Activated T-cell treated with anti-CD3 and anti-CD28 coated beads, Interleukin-2, amount 50 U/mL, for 24 hours (primary cell): Measurements from ENCODE around the gene VNN1.
"Not testable (repeated sequence)": the region's sequence is repeated elsewhere in the genome, so short reads cannot be mapped to it uniquely, and the experiment has no call there.

Source experiments
- DNase-seq: peaks from one replicate; pipeline ENCODE4 v3.0.0-alpha.2; 2020
- H3K27ac Mint-ChIP-seq: 2 replicates; pipeline ENCODE4 v1.8.0; 2020; ENCODE audit warnings: mild to moderate bottlenecking, mixed read lengths
- H3K27me3 Mint-ChIP-seq: 2 replicates; pipeline ENCODE4 v1.8.0; 2020; ENCODE audit warnings: mixed read lengths
- H3K36me3 Mint-ChIP-seq: 2 replicates; pipeline ENCODE4 v1.8.0; 2020; ENCODE audit warnings: low read depth, mixed read lengths
- H3K4me1 Mint-ChIP-seq: 2 replicates; pipeline ENCODE4 v1.8.0; 2020; ENCODE audit warnings: low read depth, mixed read lengths
- H3K4me3 Mint-ChIP-seq: 2 replicates; pipeline ENCODE4 v1.8.0; 2020; ENCODE audit warnings: mild to moderate bottlenecking, moderate library complexity, mixed read lengths
- H3K9me3 Mint-ChIP-seq: 2 replicates; pipeline ENCODE4 v1.8.0; 2020; ENCODE audit warnings: mixed read lengths

The VNN1 gene

DNA sequence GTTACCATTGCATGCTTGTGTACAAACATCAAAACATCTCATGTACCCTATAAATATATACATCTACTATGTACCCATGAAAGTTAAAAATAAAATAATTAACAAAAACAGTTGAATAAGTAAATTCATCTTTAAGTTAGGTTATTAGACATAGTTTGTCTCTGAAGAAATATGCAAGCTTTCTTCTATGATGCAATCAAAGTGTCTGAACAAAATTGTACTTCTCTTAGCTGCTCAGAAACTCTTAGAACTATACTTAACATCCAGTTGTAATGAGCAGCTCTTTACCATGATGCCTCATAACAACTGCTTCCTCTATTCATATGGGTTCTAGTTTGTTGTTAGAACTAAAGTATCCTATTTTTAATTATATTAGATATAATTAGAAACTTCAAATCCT lies 5.9 kb downstream of the VNN1 start:
- Mint-ChIP-seq H3K4me3 (no peak overlapping the region), H3K4me1 (no peaks in the 10 kb centered on the region), H3K27ac (no peak overlapping the region), H3K9me3 (peaks cover 14% of the 10 kb centered on the region), H3K36me3 (no peaks in the 10 kb centered on the region), H3K27me3 (peaks cover 27% of the 10 kb centered on the region)
- no peak for DNase-seq

DNA sequence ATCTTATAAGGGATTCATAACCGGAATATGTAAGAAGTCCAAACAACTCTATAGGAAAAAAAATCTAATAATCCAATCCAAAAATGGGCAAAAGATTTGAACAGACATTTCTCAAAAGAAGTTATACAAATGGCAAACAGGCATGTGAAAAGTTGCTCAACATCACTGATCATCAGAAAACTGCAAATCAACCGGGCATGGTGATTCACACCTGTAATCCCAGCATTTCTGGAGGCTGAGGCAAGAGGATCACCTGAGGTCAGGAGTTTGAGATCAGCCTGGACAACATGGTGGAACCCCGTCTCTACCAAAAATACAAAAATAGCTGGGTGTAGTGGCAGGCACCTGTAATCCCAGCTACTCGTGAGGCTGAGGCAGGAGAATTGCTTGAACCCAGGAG lies 7.1 kb downstream of the VNN1 start:
- H3K4me3 Mint-ChIP-seq, H3K27ac Mint-ChIP-seq: not testable (repeated sequence)

DNA sequence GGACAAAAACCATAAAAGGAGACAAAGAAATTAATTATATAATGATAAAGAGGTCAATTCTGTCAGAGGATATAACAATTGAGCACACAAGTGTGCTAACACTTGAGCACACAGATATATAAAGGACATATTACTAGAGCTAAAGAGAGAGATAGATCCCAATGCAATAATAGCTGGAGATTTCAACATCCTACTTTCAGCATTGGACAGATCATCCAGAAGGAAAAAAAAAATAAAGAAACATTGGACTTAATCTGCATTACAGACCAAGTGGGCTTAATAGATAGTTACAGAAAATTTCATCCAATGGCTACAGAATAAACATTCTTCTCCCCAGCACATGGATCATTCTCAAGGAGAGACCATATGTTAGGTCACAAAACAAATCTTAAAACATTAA lies 9.9 kb downstream of the VNN1 start:
- DNase-seq = no peak
- Mint-ChIP-seq H3K27ac (no peak overlapping the region), H3K4me1 (no peaks in the 10 kb centered on the region), H3K4me3 (no peak overlapping the region), H3K36me3 (no peaks in the 10 kb centered on the region), H3K9me3 (peaks cover 14% of the 10 kb centered on the region), H3K27me3 (peaks cover 31% of the 10 kb centered on the region)

More for the DNA sequence above, 7.1 kb downstream of the VNN1 start:
- H3K36me3 Mint-ChIP-seq, DNase-seq, H3K4me1 Mint-ChIP-seq: not testable (repeated sequence)
- peaks cover 37% of the 10 kb centered on the region for H3K27me3 Mint-ChIP-seq
- peaks cover 14% of the 10 kb centered on the region for H3K9me3 Mint-ChIP-seq

DNA sequence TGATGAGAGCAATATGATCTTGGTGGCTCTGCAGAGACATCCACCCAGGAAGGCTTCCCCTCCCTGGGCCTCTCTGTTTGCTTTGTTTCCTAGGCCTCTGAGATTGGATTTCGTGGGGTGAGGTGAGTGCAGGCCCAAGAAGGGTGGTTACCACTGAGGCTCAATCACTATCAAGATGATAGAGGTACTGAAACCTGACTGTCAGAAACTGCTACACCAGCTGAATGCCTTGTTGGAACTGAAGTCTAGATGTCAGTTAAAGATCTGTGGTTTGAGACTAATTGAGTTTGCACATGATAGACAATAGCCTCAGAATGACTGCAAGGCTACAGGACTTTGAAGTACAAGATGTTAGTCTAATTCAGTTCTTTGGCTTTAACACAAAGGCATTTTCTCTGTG lies 15.2 kb downstream of the VNN1 start:
- H3K27me3 Mint-ChIP-seq = peaks cover 19% of the 10 kb centered on the region
- H3K4me3 Mint-ChIP-seq = no peak overlapping the region
- no peak overlapping the region for H3K27ac Mint-ChIP-seq
- H3K4me1 Mint-ChIP-seq = no peaks in the 10 kb centered on the region
- H3K36me3 Mint-ChIP-seq = no peaks in the 10 kb centered on the region
- H3K9me3 Mint-ChIP-seq = peaks cover 10% of the 10 kb centered on the region
- DNase-seq = no peak

DNA sequence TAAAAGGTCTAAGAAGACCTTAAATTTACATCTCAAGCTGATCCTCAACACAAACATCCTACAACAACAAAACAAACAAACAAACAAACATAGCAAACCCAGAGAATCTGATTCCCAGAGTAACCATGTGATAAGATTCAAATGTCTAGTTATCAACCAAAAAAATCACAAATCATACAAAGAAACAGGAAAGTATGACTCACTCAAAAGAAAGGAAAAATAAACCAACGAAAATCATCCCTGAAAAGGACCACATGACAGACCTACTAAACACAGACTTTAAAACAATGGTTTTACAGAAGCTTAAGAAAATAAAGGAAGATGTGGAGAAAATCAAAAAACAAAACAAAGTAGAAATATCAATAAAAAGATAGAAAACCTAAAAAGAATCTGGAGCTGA lies 18.1 kb downstream of the VNN1 start:
- H3K36me3 Mint-ChIP-seq = no peaks in the 10 kb centered on the region
- H3K27me3 Mint-ChIP-seq = peaks cover 12% of the 10 kb centered on the region
- no peak overlapping the region for H3K4me3 Mint-ChIP-seq
- H3K27ac Mint-ChIP-seq = no peak overlapping the region
- no peak for DNase-seq
- peaks cover 10% of the 10 kb centered on the region for H3K9me3 Mint-ChIP-seq
- H3K4me1 Mint-ChIP-seq = no peaks in the 10 kb centered on the region

DNA sequence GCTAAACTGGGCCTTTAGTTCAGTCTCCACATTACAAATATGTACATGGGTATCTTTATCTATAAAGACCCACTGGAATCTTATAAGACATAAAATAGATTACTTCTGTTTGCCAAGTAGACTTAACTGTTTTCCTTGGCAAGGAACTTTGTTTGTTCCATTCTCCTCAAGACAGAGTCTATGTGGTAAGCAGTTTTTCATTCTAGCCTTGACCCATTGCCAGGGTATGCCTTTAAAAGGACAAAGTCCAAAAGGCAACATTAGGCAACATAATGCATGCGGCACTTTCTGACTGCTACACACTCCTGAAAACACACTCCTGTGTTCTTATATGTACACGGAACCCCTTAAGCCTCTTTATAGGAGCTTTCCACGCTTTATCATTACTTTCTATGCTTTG lies 20.4 kb downstream of the VNN1 start:
- Mint-ChIP-seq H3K27me3 (peaks cover 27% of the 10 kb centered on the region), H3K9me3 (peaks cover 10% of the 10 kb centered on the region), H3K4me3 (no peak overlapping the region), H3K4me1 (no peaks in the 10 kb centered on the region), H3K36me3 (no peaks in the 10 kb centered on the region), H3K27ac (no peak overlapping the region)
- no peak for DNase-seq

DNA sequence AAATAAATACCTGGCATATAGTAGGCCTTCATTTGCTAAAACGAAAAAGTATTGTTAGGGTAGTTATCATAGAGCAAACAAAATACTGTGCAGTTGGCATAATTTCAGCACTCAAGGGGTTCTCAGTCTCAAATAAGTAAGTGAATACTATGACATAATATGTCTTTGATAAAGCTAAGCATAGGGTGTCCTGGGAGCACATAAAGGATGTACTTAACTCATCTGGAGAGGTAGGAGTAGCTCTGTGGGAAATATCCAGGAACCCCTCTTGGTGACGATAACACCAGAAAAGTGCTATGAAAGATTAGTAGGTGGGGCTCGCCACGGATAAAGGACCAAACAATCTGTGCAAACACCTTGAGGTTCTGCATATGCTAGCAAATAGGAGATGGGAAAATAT lies 23.2 kb downstream of the VNN1 start:
- peaks cover 1% of the 10 kb centered on the region for H3K9me3 Mint-ChIP-seq
- H3K36me3 Mint-ChIP-seq = no peaks in the 10 kb centered on the region
- DNase-seq = no peak
- H3K4me3 Mint-ChIP-seq = no peak overlapping the region
- H3K27ac Mint-ChIP-seq = no peak overlapping the region
- no peaks in the 10 kb centered on the region for H3K4me1 Mint-ChIP-seq
- peaks cover 44% of the 10 kb centered on the region for H3K27me3 Mint-ChIP-seq

DNA sequence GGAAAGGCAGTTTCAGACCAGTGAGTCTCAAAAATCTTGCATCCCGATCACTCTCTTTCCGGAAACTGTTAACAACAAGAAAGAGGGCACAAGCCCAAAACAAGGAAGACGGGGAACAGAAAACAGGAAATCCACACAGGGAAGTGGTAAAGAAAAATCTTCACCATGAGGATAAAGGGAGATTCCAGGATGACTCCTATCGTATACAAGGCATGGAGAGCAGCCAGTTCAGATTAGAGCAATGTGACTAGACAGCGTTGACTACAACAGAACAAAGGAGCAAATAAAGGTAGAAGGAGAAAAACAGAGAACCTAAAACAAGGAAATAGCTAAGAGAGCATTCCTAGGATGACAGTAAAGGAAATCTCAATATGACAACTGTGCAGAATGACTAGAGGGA lies 26.5 kb downstream of the VNN1 start:
- DNase-seq = no peak
- no peaks in the 10 kb centered on the region for H3K36me3 Mint-ChIP-seq
- no peak overlapping the region for H3K4me3 Mint-ChIP-seq
- no peak overlapping the region for H3K27ac Mint-ChIP-seq
- peaks cover 55% of the 10 kb centered on the region for H3K27me3 Mint-ChIP-seq
- no peaks in the 10 kb centered on the region for H3K4me1 Mint-ChIP-seq
- H3K9me3 Mint-ChIP-seq = no peaks in the 10 kb centered on the region

DNA sequence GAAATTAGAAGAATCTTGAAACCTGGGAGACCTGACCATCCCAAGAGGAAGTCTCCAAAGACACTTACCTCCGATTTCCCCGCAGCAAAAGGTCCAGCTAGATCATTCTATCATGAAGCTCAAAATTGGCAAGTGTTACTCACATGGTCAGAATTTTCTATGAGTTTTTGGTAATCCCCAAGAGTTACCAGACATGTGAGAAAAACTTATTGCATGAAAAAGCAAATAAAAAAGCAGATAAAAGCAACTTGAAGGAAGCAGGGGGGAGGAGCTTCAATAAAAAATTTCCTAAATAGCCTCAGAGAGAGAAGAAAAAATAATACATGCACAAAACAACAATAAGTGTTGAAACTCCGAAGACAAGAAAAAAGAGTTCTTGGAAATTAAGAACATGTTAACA lies 27.3 kb downstream of the VNN1 start:
- H3K36me3 Mint-ChIP-seq = no peaks in the 10 kb centered on the region
- DNase-seq = no peak
- H3K27me3 Mint-ChIP-seq = peaks cover 53% of the 10 kb centered on the region
- H3K27ac Mint-ChIP-seq = no peak overlapping the region
- H3K9me3 Mint-ChIP-seq = no peaks in the 10 kb centered on the region
- no peak overlapping the region for H3K4me3 Mint-ChIP-seq
- no peaks in the 10 kb centered on the region for H3K4me1 Mint-ChIP-seq

DNA sequence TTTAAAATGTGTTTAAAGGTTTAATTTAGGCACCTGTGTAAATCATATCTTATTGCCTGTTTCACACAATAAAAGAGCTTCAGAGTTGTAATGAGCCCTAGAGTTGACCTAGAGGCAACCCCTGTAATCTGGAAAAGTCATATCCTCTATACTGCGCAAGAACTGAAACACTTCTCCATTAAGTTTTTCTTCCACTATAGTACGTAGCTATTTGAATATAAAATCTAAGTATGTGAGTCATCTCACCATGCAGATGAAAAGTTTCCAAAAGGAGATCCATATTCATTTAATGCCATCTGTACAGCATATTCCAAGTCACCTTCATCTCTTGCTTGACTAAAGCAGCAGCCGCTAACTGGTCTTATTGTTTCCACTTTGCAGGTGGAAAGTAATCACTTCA lies 28.8 kb downstream of the VNN1 start:
- no peak for DNase-seq
- no peaks in the 10 kb centered on the region for H3K9me3 Mint-ChIP-seq
- H3K4me1 Mint-ChIP-seq = no peaks in the 10 kb centered on the region
- no peak overlapping the region for H3K27ac Mint-ChIP-seq
- peaks cover 41% of the 10 kb centered on the region for H3K27me3 Mint-ChIP-seq
- no peaks in the 10 kb centered on the region for H3K36me3 Mint-ChIP-seq
- H3K4me3 Mint-ChIP-seq = no peak overlapping the region

GRCh38 chr6:132684272-132684671 lies 29.6 kb downstream of the VNN1 start:
- Mint-ChIP-seq H3K27ac (no peak overlapping the region), H3K4me3 (no peak overlapping the region), H3K36me3 (no peaks in the 10 kb centered on the region), H3K9me3 (no peaks in the 10 kb centered on the region), H3K4me1 (no peaks in the 10 kb centered on the region), H3K27me3 (peaks cover 35% of the 10 kb centered on the region)
- DNase-seq = no peak

DNA sequence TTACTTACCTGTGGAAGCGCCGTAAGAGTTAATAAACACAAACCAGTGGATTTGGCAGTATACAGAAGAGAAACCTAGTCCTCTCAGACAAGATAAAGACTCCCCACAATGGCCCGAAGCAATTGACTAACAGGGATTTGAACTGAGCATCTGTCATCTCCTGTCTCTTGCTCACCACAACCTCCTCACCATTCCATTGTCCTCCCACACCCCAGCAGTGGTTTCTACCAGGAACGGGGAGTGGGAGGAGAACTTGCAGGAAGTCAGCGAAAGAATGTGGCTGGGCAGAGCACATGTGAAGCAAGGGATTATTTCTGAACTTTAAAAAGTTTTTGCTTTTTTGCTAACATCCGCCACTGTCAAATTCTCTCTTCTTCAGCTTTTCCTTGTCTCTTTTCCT lies 30.3 kb downstream of the VNN1 start:
- Mint-ChIP-seq H3K4me1 (no peaks in the 10 kb centered on the region), H3K27ac (no peak overlapping the region), H3K27me3 (peaks cover 34% of the 10 kb centered on the region), H3K4me3 (no peak overlapping the region), H3K36me3 (no peaks in the 10 kb centered on the region), H3K9me3 (no peaks in the 10 kb centered on the region)
- DNase-seq = no peak

DNA sequence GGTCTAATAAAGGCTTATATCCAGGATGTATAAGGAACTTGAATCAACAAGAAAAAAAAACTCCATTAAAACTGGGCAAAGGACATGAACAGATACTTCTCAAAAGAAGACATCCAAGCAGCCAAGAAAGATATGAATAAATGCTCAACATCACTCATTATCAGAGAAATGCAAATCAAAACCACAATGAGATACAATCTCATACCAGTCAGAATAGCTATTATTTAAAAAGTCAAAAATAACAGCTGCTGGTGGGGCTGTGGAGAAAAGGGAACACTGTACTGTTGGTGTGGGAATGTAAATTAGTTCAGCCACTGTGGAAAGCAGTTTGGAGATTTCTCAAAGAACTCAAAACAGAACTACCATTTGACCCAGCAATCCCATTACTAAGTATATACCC lies 34.8 kb downstream of the VNN1 start:
- peaks cover 23% of the 10 kb centered on the region for H3K27me3 Mint-ChIP-seq
- DNase-seq, H3K27ac Mint-ChIP-seq, H3K9me3 Mint-ChIP-seq, H3K36me3 Mint-ChIP-seq, H3K4me3 Mint-ChIP-seq, H3K4me1 Mint-ChIP-seq: not testable (repeated sequence)

- Mint-ChIP-seq H3K9me3 (no peaks in the 10 kb centered on the region), H3K4me3 (no peak overlapping the region), H3K36me3 (no peaks in the 10 kb centered on the region), H3K27ac (no peak overlapping the region), H3K27me3 (peaks cover 19% of the 10 kb centered on the region), H3K4me1 (no peaks in the 10 kb centered on the region)
- no peak for DNase-seq
Measured at GRCh38 chr6:132675749-132676148, 38.1 kb downstream of the VNN1 start.

DNA sequence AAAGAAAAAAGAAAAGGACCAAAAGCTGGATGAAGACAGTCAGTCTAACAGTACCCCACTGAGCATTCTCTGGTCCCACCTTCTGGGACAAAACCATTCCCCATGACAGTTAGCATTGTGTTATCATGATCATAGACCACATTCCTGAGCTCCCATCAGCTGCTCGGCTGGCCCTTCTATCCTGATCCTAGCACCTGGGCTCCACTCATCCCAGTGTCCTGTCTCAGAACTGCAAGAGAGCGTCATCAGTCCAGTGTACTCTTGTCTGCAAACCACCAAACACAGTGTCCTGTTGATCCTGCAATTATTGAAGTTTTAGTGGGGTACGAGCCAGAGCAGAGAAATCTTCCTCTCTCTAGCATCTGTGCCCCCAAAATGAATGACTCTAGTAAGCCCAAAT lies 38.9 kb downstream of the VNN1 start:
- Mint-ChIP-seq H3K4me1 (no peaks in the 10 kb centered on the region), H3K4me3 (no peak overlapping the region), H3K36me3 (no peaks in the 10 kb centered on the region), H3K27ac (no peak overlapping the region), H3K9me3 (no peaks in the 10 kb centered on the region), H3K27me3 (peaks cover 20% of the 10 kb centered on the region)
- DNase-seq = no peak

DNA sequence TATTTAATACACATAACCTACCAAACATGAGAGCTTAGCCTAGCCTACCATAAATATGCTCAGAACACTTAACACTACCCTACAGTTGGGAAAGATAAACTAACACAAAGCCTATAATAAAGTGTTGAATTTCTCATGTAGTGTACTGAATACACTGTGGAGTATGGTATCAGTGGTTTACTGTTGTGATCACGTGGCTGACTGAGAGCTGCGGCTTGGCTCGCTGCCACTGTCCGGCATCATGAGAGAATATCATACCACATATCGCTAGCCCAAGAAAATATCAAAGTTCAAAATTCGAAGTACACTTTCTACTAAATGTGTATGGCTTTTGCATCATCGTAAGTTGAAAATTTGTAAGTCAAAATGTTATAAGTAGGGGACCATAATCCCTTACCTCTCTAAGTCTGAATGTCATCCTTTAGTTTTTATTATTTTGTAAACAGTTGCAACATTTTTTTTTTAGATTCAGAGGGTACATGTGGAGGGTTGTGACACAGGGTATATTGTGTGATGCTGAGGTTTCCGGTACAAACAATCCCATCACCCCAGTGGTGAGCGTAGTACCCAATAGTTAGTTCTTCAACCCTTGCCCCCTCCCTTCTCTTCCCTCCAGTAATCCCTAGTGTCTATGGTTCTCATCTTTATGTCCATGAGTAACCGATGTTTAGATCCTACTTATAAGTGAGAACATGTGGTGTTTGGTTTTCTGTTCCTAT lies 40.3 kb downstream of the VNN1 start:
- Mint-ChIP-seq H3K27ac (no peak overlapping the region), H3K36me3 (no peaks in the 10 kb centered on the region), H3K4me1 (peaks cover 3% of the 10 kb centered on the region), H3K27me3 (peaks cover 23% of the 10 kb centered on the region), H3K9me3 (no peaks in the 10 kb centered on the region), H3K4me3 (no peak overlapping the region)
- DNase-seq = no peak
